Nephron progenitor cell (in vitro differentiated cells): Measurements from ENCODE around the gene SPSB2.

Experiments
- DNase-seq: peaks from one replicate; pipeline ENCODE4 v3.0.0; 2021
- H3K27ac Mint-ChIP-seq: 2 replicates; pipeline ENCODE4 v1.8.0; 2021; ENCODE audit warnings: mild to moderate bottlenecking, moderate library complexity, mixed read lengths
- H3K27me3 Mint-ChIP-seq: 2 replicates; pipeline ENCODE4 v1.8.0; 2021; ENCODE audit warnings: mild to moderate bottlenecking, low read depth, mixed read lengths; ENCODE audit not compliant: poor library complexity
- H3K36me3 Mint-ChIP-seq: 2 replicates; pipeline ENCODE4 v1.8.0; 2021; ENCODE audit warnings: low read depth, mixed read lengths
- H3K4me1 Mint-ChIP-seq: 2 replicates; pipeline ENCODE4 v1.8.0; 2021; ENCODE audit warnings: mixed read lengths
- H3K4me3 Mint-ChIP-seq: 2 replicates; pipeline ENCODE4 v1.8.0; 2021; ENCODE audit warnings: mild to moderate bottlenecking, moderate library complexity, mixed read lengths
- H3K9me3 Mint-ChIP-seq: 2 replicates; pipeline ENCODE4 v1.8.0; 2021; ENCODE audit warnings: mild to moderate bottlenecking, moderate library complexity, mixed read lengths
- TF ChIP-seq, protein P1 (sequence below): fragments of 200-600 bp; sonication (generic); IDR thresholded peaks from 2 replicates; pipeline ENCODE4 v1.5.0; 2021; ENCODE audit warnings: antibody characterized with exemption

Gene SPSB2

DNA sequence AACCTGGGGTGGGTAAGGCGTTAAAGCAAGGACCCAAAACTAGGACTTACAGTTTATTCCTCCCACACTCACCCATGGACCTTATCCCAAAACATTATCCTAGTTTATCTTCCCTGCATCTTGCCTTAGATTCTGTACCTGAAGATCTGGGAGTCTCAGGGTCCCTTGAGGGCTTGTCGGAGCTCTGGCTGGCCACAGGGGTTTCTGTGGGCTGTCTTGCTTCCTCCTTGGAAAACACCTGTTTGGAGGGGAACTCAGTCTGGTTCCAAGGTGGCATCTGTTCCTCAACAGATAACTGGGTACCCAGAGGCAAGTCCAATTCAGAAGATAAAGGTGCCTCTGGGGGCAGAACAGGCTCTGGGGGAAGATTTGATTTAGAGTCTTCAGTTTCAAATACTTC lies 23.7 kb downstream of the SPSB2 start:
- Mint-ChIP-seq H3K9me3 (no peaks in the 10 kb centered on the region), H3K4me3 (peak overlapping the region; percentile 94), H3K36me3 (peaks cover 52% of the 10 kb centered on the region), H3K27ac (no peak overlapping the region), H3K4me1 (peaks cover 47% of the 10 kb centered on the region), H3K27me3 (peaks cover 3% of the 10 kb centered on the region)
- TF ChIP-seq, protein P1, sequence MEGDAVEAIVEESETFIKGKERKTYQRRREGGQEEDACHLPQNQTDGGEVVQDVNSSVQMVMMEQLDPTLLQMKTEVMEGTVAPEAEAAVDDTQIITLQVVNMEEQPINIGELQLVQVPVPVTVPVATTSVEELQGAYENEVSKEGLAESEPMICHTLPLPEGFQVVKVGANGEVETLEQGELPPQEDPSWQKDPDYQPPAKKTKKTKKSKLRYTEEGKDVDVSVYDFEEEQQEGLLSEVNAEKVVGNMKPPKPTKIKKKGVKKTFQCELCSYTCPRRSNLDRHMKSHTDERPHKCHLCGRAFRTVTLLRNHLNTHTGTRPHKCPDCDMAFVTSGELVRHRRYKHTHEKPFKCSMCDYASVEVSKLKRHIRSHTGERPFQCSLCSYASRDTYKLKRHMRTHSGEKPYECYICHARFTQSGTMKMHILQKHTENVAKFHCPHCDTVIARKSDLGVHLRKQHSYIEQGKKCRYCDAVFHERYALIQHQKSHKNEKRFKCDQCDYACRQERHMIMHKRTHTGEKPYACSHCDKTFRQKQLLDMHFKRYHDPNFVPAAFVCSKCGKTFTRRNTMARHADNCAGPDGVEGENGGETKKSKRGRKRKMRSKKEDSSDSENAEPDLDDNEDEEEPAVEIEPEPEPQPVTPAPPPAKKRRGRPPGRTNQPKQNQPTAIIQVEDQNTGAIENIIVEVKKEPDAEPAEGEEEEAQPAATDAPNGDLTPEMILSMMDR = no peak
- no peak for DNase-seq

DNA sequence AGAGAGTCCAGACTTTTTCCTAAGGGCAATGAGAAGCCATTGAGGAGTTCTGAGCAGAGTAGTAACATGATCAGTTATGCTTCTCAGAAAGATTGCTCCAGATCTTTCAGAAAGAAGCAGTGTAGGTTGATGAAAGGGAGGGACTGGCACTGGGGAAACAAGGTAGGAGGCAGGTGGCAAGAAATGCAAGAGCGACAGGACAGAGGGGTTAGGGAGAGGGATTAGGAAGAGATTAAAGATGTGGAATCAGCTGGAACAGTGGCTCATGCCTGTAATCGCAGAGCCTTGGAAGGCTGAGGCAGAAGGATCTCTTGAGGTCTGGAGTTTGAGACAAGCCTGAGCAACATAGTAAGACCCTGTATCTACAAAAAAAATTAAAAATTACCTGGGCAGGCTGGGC lies 25.4 kb downstream of the SPSB2 start:
- Mint-ChIP-seq H3K36me3 (peaks cover 56% of the 10 kb centered on the region), H3K27me3 (peaks cover 3% of the 10 kb centered on the region), H3K4me3 (peak overlapping the region; percentile 12), H3K4me1 (peaks cover 40% of the 10 kb centered on the region), H3K9me3 (no peaks in the 10 kb centered on the region), H3K27ac (peak overlapping the region; percentile 5)
- no peak for DNase-seq
- TF ChIP-seq, protein P1 = no peak

DNA sequence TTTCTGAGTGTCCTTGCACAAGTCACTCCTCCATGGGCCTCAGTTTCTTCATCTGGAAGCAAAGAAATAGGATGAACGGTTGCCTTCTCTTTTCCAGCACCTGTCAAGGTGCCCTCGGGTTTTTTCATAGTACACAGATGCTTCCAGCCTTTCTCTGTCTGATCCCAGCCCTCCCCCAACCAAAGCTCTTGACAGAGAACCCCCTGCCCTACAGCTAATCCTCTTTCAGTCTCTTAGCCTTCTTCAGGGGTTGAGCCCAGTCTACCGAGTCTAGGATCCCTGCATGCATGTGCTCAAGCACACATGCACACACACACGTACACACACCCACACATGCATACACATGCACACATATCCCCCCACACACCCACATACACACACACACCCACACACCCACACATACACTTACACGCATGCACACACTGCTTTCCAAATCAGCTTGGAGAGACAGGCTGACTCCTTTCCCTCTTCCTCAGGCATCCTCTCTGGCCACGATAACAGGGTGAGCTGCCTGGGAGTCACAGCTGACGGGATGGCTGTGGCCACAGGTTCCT lies 26.7 kb downstream of the SPSB2 start:
- Mint-ChIP-seq H3K36me3 (peaks cover 56% of the 10 kb centered on the region), H3K4me1 (peaks cover 42% of the 10 kb centered on the region), H3K27ac (peak overlapping the region; percentile 43), H3K9me3 (no peaks in the 10 kb centered on the region), H3K4me3 (no peak overlapping the region), H3K27me3 (peaks cover 3% of the 10 kb centered on the region)
- DNase-seq = no peak
- TF ChIP-seq, protein P1 = no peak

DNA sequence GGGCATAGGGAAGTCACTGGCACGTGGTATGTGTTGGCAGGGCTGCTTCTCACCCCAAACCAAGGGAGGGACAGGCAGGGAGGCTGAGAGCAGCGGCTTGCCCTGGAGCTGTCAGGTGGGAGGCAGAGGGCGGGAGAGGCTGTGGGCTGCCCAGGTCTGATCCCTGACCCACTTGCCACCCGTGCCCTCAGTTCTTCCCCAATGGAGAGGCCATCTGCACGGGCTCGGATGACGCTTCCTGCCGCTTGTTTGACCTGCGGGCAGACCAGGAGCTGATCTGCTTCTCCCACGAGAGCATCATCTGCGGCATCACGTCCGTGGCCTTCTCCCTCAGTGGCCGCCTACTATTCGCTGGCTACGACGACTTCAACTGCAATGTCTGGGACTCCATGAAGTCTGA lies 27.7 kb downstream of the SPSB2 start:
- H3K27ac Mint-ChIP-seq = no peak overlapping the region
- H3K27me3 Mint-ChIP-seq = peaks cover 3% of the 10 kb centered on the region
- no peak for DNase-seq
- no peak overlapping the region for H3K4me3 Mint-ChIP-seq
- no peaks in the 10 kb centered on the region for H3K9me3 Mint-ChIP-seq
- H3K36me3 Mint-ChIP-seq = peaks cover 56% of the 10 kb centered on the region
- peaks cover 32% of the 10 kb centered on the region for H3K4me1 Mint-ChIP-seq
- TF ChIP-seq, protein P1 = no peak

DNA sequence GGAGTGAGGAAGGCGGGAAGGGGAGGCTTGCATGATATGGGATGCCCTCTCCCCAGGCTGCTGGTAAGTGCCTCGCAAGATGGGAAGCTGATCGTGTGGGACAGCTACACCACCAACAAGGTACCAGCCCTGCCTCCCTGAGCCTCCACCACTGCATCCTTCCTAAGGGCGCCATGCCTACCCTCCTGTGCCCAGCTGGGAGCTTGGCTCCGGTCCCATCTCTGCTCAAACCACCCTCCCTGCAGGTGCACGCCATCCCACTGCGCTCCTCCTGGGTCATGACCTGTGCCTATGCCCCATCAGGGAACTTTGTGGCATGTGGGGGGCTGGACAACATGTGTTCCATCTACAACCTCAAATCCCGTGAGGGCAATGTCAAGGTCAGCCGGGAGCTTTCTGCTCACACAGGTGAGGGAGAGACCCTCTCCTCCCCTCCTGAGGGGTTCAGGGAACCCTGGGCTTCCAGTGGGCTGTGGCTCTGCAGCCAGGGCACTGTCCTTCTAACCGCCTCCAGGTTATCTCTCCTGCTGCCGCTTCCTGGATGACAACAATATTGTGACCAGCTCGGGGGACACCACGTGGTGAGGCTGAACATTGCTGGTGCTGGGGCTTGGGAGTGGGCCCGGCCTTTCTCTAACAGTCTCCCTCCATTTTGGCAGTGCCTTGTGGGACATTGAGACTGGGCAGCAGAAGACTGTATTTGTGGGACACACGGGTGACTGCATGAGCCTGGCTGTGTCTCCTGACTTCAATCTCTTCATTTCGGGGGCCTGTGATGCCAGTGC lies 29.8 kb downstream of the SPSB2 start:
- TF ChIP-seq, protein P1 = no peak
- H3K36me3 Mint-ChIP-seq = peaks cover 43% of the 10 kb centered on the region
- H3K4me3 Mint-ChIP-seq = no peak overlapping the region
- peak overlapping the region; percentile 66 for H3K27ac Mint-ChIP-seq
- no peaks in the 10 kb centered on the region for H3K9me3 Mint-ChIP-seq
- no peak for DNase-seq
- peaks cover 16% of the 10 kb centered on the region for H3K4me1 Mint-ChIP-seq
- H3K27me3 Mint-ChIP-seq = peaks cover 3% of the 10 kb centered on the region

DNA sequence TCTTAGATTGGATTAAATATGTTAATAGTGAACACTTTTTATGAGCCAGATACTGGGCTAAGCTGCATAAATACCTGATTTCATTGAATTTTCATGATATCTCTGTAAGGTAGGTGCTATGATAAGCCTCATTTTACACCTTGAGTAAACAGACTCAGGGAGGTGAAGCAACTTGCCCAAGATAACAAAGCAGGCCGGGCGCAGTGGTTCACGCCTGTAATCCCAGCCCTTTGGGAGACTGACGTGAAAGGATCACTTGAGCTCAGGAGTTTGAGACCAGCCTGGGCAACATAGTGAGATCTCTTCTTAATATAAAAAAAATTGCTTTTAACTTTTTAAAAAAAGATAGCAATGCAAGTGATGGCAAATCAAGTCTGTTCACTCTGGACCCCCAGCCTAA lies 31.0 kb downstream of the SPSB2 start:
- H3K36me3 Mint-ChIP-seq = peaks cover 38% of the 10 kb centered on the region

More for the DNA sequence above, 31.0 kb downstream of the SPSB2 start:
- Mint-ChIP-seq H3K9me3 (no peaks in the 10 kb centered on the region), H3K27me3 (no peaks in the 10 kb centered on the region), H3K4me3 (no peak overlapping the region), H3K4me1 (peaks cover 13% of the 10 kb centered on the region), H3K27ac (no peak overlapping the region)
- TF ChIP-seq, protein P1 = no peak
- DNase-seq = no peak
